HCT116 (cell line): ENCODE data around the gene TYRP1. TPM values are rescaled to one million over a fixed set of nuclear protein-coding genes. Genes with fewer than 3 reads are reported as not detected.

Experiments
- ATAC-seq: fragments of 200-7000 bp; cut with Tn5 transposase; 2 replicates; pipeline ENCODE4 v1.9.1; 2020; ENCODE audit warnings: mild to moderate bottlenecking, moderate library complexity
- BruUV-seq: library from RNA; stranded (reverse); fragments of 400-500 nt; replicated peaks from 2 replicates; lab custom pipeline; 2021; lab: Mats Ljungman, UMichigan
- CTCF ChIA-PET: fragments of 300-600 bp; sonication (Branson Sonifier 250); formaldehyde crosslinking; loops from one replicate; lab custom pipeline; 2021; ENCODE audit warnings: antibody characterized with exemption; lab: Charles Lee
- POLR2A ChIA-PET: fragments of 300-600, 350-600 bp; sonication (Branson Sonifier 250); formaldehyde crosslinking; loops from one replicate; lab custom pipeline; 2021; ENCODE audit warnings: antibody characterized with exemption; lab: Charles Lee
- RAD21 ChIA-PET, 2 experiments: fragments of 300-600 bp; sonication (Branson Sonifier 250); formaldehyde crosslinking; loops; one replicate each; lab custom pipeline; 2023; ENCODE audit warnings: low total read pairs in 2 of 2; ENCODE audit not compliant: uncharacterized antibody in 2 of 2, unreplicated experiment in 2 of 2, low non-redundant PET in 1 of 2; lab: Charles Lee
- DNase-seq: peaks from one replicate; pipeline ENCODE4 v3.0.0-alpha.2; 2010; ENCODE audit warnings: low read depth, low spot score
- H2AFZ ChIP-seq: fragments of 200-600 bp; shearing (Covaris generic), sonication (generic); 2 replicates; pipeline ENCODE4 v1.6.1; 2017; ENCODE audit warnings: low read depth, mixed run types, mixed read lengths, antibody characterized with exemption, low read length; ENCODE audit not compliant: poor library complexity, severe bottlenecking
- H3K27ac ChIP-seq: 2 replicates; pipeline ENCODE4 v1.5.1; 2012; ENCODE audit warnings: low read depth, low read length
- H3K27me3 ChIP-seq: fragments of 200-600 bp; sonication (generic); 2 replicates; pipeline ENCODE4 v1.6.1; 2016; ENCODE audit warnings: mixed run types, low read length, mixed read lengths; ENCODE audit not compliant: insufficient read depth
- H3K36me3 ChIP-seq, 2 experiments: fragments of 200-500 bp in 1 of 2; fragments of 200-600 bp in 1 of 2; sonication (Bioruptor generic) in 1 of 2; sonication (generic) in 1 of 2; 2 replicates each; pipeline versions ENCODE4 v1.5.1 to v1.6.1; 2014 to 2016; ENCODE audit warnings: low read length in 2 of 2, inconsistent platforms in 1 of 2, mixed read lengths in 1 of 2, mixed run types in 1 of 2; ENCODE audit not compliant: insufficient read depth in 2 of 2, control insufficient read depth in 1 of 2
- H3K4me1 ChIP-seq, 2 experiments: fragments of 200-600 bp in 1 of 2; sonication (generic) in 1 of 2; 2 replicates each; pipeline versions ENCODE4 v1.5.1 to v1.6.1; 2012 to 2017; ENCODE audit warnings: low read length in 2 of 2, inconsistent platforms in 1 of 2, mild to moderate bottlenecking in 1 of 2, mixed read lengths in 1 of 2, mixed run types in 1 of 2, moderate library complexity in 1 of 2; ENCODE audit not compliant: insufficient read depth in 2 of 2, control insufficient read depth in 1 of 2
- H3K4me2 ChIP-seq: fragments of 200-600 bp; sonication (generic); 2 replicates; pipeline ENCODE4 v1.6.1; 2017; ENCODE audit warnings: mixed run types, low read length, mixed read lengths
- H3K4me3 ChIP-seq, 2 experiments: fragments of 200-600 bp in 1 of 2; sonication (generic) in 1 of 2; replicated peaks in 1 of 2; 2 replicates each; pipeline ENCODE4 v1.5.1; 2011 to 2016; ENCODE audit warnings: low read length in 2 of 2, control low read depth in 1 of 2, low read depth in 1 of 2, mild to moderate bottlenecking in 1 of 2, mixed read lengths in 1 of 2, mixed run types in 1 of 2
- H3K79me2 ChIP-seq: fragments of 200-600 bp; sonication (generic); 2 replicates; pipeline ENCODE4 v1.6.1; 2017; ENCODE audit warnings: mild to moderate bottlenecking, mixed run types, low read length, moderate library complexity, mixed read lengths; ENCODE audit not compliant: insufficient read depth
- H3K9ac ChIP-seq: fragments of 200-600 bp; sonication (generic); 2 replicates; pipeline ENCODE4 v1.6.1; 2016; ENCODE audit warnings: low read length, mixed read lengths
- H3K9me2 ChIP-seq: fragments of 200-600 bp; sonication (generic), shearing (Covaris generic); 2 replicates; pipeline ENCODE4 v1.6.1; 2017; ENCODE audit warnings: mixed run types, mild to moderate bottlenecking, moderate library complexity; ENCODE audit not compliant: insufficient read depth
- H3K9me3 ChIP-seq, 2 experiments: fragments of 200-500 bp in 1 of 2; fragments of 200-600 bp in 1 of 2; sonication (Bioruptor generic) in 1 of 2; sonication (generic) in 1 of 2; 2 replicates each; pipeline ENCODE4 v1.6.1; 2014 to 2017; ENCODE audit warnings: low read length in 2 of 2, mixed read lengths in 2 of 2, inconsistent platforms in 1 of 2, low read depth in 1 of 2, mild to moderate bottlenecking in 1 of 2, mixed run types in 1 of 2, moderate library complexity in 1 of 2; ENCODE audit not compliant: control insufficient read depth in 1 of 2, insufficient read depth in 1 of 2
- H4K20me1 ChIP-seq: fragments of 200-600 bp; sonication (generic), shearing (Covaris generic); 2 replicates; pipeline ENCODE4 v1.6.1; 2017; ENCODE audit warnings: mixed run types, mild to moderate bottlenecking, moderate library complexity; ENCODE audit not compliant: insufficient read depth
- ATF3 ChIP-seq: IDR thresholded peaks from 2 replicates; pipeline ENCODE4 v1.6.1; 2012
- CBX3 ChIP-seq: IDR thresholded peaks from 2 replicates; pipeline ENCODE4 v1.6.1; 2012; ENCODE audit warnings: low read depth
- EGR1 ChIP-seq: IDR thresholded peaks from 2 replicates; pipeline ENCODE4 v1.6.1; 2012; ENCODE audit warnings: low read depth
- EZH2 ChIP-seq: fragments of 200-600 bp; sonication (generic); IDR thresholded peaks from 2 replicates; pipeline ENCODE4 v1.6.1; 2017; ENCODE audit warnings: antibody characterized with exemption, mixed run types
- EZH2phosphoT487 ChIP-seq: fragments of 200-600 bp; IDR thresholded peaks from 2 replicates; pipeline ENCODE4 v1.6.1; 2018; ENCODE audit warnings: antibody characterized with exemption, borderline replicate concordance
- JUND ChIP-seq: IDR thresholded peaks from 2 replicates; pipeline ENCODE4 v1.6.1; 2012
- MAX ChIP-seq: IDR thresholded peaks from 2 replicates; pipeline ENCODE4 v1.6.1; 2012
- POLR2AphosphoS5 ChIP-seq: IDR thresholded peaks from 2 replicates; pipeline ENCODE4 v1.6.1; 2011; ENCODE audit warnings: mild to moderate bottlenecking, low read depth, low read length, moderate library complexity
- RAD21 ChIP-seq: IDR thresholded peaks from 2 replicates; pipeline ENCODE4 v1.6.1; 2012; ENCODE audit warnings: low read depth, mild to moderate bottlenecking
- REST ChIP-seq: IDR thresholded peaks from 2 replicates; pipeline ENCODE4 v1.6.1; 2012; ENCODE audit warnings: low read depth
- SIN3A ChIP-seq: IDR thresholded peaks from 2 replicates; pipeline ENCODE4 v1.6.1; 2012; ENCODE audit warnings: low read depth
- SP1 ChIP-seq: IDR thresholded peaks from 2 replicates; pipeline ENCODE4 v1.6.1; 2012; ENCODE audit warnings: low read depth
- SRF ChIP-seq: IDR thresholded peaks from 2 replicates; pipeline ENCODE4 v1.6.1; 2012; ENCODE audit warnings: low read depth
- YY1 ChIP-seq: IDR thresholded peaks from 2 replicates; pipeline ENCODE4 v1.6.1; 2011; ENCODE audit warnings: low read length, low read depth, moderate library complexity, mild to moderate bottlenecking; ENCODE audit not compliant: insufficient replicate concordance; ENCODE audit errors: extremely low read depth
- ZBTB33 ChIP-seq: IDR thresholded peaks from 2 replicates; pipeline ENCODE4 v1.6.1; 2011; ENCODE audit warnings: mild to moderate bottlenecking, low read length, moderate library complexity; ENCODE audit not compliant: insufficient replicate concordance; ENCODE audit errors: extremely low read depth
- ZNF274 ChIP-seq: fragments of 200-500 bp; sonication (Bioruptor generic); IDR thresholded peaks from 2 replicates; pipeline ENCODE4 v1.6.1; 2014; ENCODE audit warnings: mild to moderate bottlenecking, low read depth, low read length, inconsistent platforms
- intact Hi-C: fragments of 100-400 bp; cut with micrococcal nuclease; formaldehyde crosslinking; loops from 2 replicates; pipeline ENCODE4 v1.10.0; 2022
- total RNA-seq: library from RNA; stranded (reverse); gene quantifications from one replicate; pipeline ENCODE4 v1.2.1, GENCODE V29; 2021; ENCODE audit not compliant: unreplicated experiment

TYRP1 gene
- total RNA-seq, 1 experiment from 2014 or later = not detected

GRCh38 chr9:12657998-12658397 lies 35.2 kb upstream of the TYRP1 start:
- no peak for ATAC-seq
- TF ChIP-seq YY1 (no peak), EGR1 (no peak), SP1 (no peak), ATF3 (no peak), MAX (no peak), RAD21 (no peak), ZBTB33 (no peak), CBX3 (no peak), EZH2phosphoT487 (no peak), REST (no peak), EZH2 (no peak), JUND (no peak), POLR2AphosphoS5 (no peak), SIN3A (no peak), ZNF274 (no peak), SRF (no peak)
- H3K27ac ChIP-seq = no peak overlapping the region
- H3K9ac ChIP-seq = no peak overlapping the region
- no peaks in the 10 kb centered on the region for H3K27me3 ChIP-seq
- no peak overlapping the region for H2AFZ ChIP-seq
- no peaks in the 10 kb centered on the region for H3K9me3 ChIP-seq
- ChIA-PET RAD21 (no interaction called here), POLR2A (no interaction called here), CTCF (no interaction called here)
- H3K36me3 ChIP-seq = no peaks in the 10 kb centered on the region
- no peak overlapping the region for H3K4me2 ChIP-seq
- intact Hi-C loops = no loop called here
- no peak overlapping the region for H3K4me3 ChIP-seq
- no peaks in the 10 kb centered on the region for H3K9me2 ChIP-seq
- DNase-seq = no peak
- H3K79me2 ChIP-seq = no peaks in the 10 kb centered on the region
- H3K4me1 ChIP-seq = no peaks in the 10 kb centered on the region
- no peaks in the 10 kb centered on the region for H4K20me1 ChIP-seq
- BruUV-seq = no TSS peak
